ENCODE measurements around the gene SFMBT2.
"Not testable (repeated sequence)": the region's sequence is repeated elsewhere in the genome, so short reads cannot be mapped to it uniquely, and the experiment has no call there.

Gene SFMBT2

GRCh38 chr10:7192831-7193361 lies 217.9 kb downstream of the SFMBT2 start:
- no peak overlapping the region for H3K27ac ChIP-seq
- TF ChIP-seq ZFX (IDR thresholded peaks at IDR 0.05; ENCODE audit: borderline replicate concordance) (no peak), CTCF (IDR thresholded peaks at IDR 0.05) (no peak)

GRCh38 chr10:7192061-7192460 lies 218.8 kb downstream of the SFMBT2 start:
- TF ChIP-seq CTCF (IDR thresholded peaks at IDR 0.05): no peak
- TF ChIP-seq ZFX (IDR thresholded peaks at IDR 0.05; ENCODE audit: borderline replicate concordance): no peak
- H3K27ac ChIP-seq: no peak overlapping the region

GRCh38 chr10:7190772-7191171 lies 220.1 kb downstream of the SFMBT2 start:
- not testable (repeated sequence) for H3K27ac ChIP-seq

GRCh38 chr10:7189909-7190308 lies 220.9 kb downstream of the SFMBT2 start:
- TF ChIP-seq CTCF (IDR thresholded peaks at IDR 0.05) (no peak), ZFX (IDR thresholded peaks at IDR 0.05; ENCODE audit: borderline replicate concordance) (no peak)
- H3K27ac ChIP-seq: no peak overlapping the region

GRCh38 chr10:7188456-7189050 lies 222.3 kb downstream of the SFMBT2 start:
- TF ChIP-seq CTCF (IDR thresholded peaks at IDR 0.05): no peak
- TF ChIP-seq ZFX (IDR thresholded peaks at IDR 0.05; ENCODE audit: borderline replicate concordance): no peak
- no peak overlapping the region for H3K27ac ChIP-seq

- no peak for TF ChIP-seq CTCF (IDR thresholded peaks at IDR 0.05)
- no peak for TF ChIP-seq ZFX (IDR thresholded peaks at IDR 0.05; ENCODE audit: borderline replicate concordance)
- H3K27ac ChIP-seq: no peak overlapping the region
These were observed 224.3 kb downstream of the SFMBT2 start for GRCh38 chr10:7186387-7187018.

GRCh38 chr10:7185367-7185690 lies 225.5 kb downstream of the SFMBT2 start:
- no peak overlapping the region for H3K27ac ChIP-seq

More at GRCh38 chr10:7185367-7185690, 225.5 kb downstream of the SFMBT2 start:
- TF ChIP-seq CTCF (IDR thresholded peaks at IDR 0.05) (no peak), ZFX (IDR thresholded peaks at IDR 0.05; ENCODE audit: borderline replicate concordance) (no peak)
